Natural killer cell (primary cell): ENCODE measurements around the gene FANK1. TPM values are rescaled to one million over a fixed set of nuclear protein-coding genes. Genes with fewer than 3 reads are reported as not detected.

Experiments
- ATAC-seq, 3 donors: fragments of 150-1000 bp in 2 of 3; fragments of 200-7000 bp in 1 of 3; cut with Tn5 transposase; 1 replicate in 1 of 3; 2 replicates in 2 of 3; pipeline ENCODE4 v1.10.0; 2021; ENCODE audit warnings: mild to moderate bottlenecking in 2 of 3, moderate library complexity in 2 of 3
- DNase-seq, 2 donors: peaks; one replicate each; pipeline versions ENCODE4 v3.0.0 to v3.0.0-alpha.2; 2013 to 2021; ENCODE audit warnings: mixed read lengths in 1 of 2
- H3K27ac ChIP-seq: one replicate; pipeline ENCODE4 v1.5.1; 2013; ENCODE audit warnings: mild to moderate bottlenecking, low read length
- H3K27me3 ChIP-seq: one replicate; pipeline ENCODE4 v1.6.1; 2013; ENCODE audit warnings: low read length; ENCODE audit not compliant: control insufficient read depth, insufficient read depth
- H3K36me3 ChIP-seq: one replicate; pipeline ENCODE4 v1.6.1; 2013; ENCODE audit warnings: low read length; ENCODE audit not compliant: control insufficient read depth, insufficient read depth
- H3K4me1 ChIP-seq: one replicate; pipeline ENCODE4 v1.6.1; 2013; ENCODE audit warnings: low read length; ENCODE audit not compliant: control insufficient read depth, insufficient read depth
- H3K4me3 ChIP-seq: one replicate; pipeline ENCODE4 v1.5.1; 2013; ENCODE audit warnings: low read length
- H3K9me3 ChIP-seq: one replicate; pipeline ENCODE4 v1.6.1; 2013; ENCODE audit warnings: low read length; ENCODE audit not compliant: control insufficient read depth, insufficient read depth
- H3K27ac Mint-ChIP-seq, 2 donors: one replicate each; pipeline ENCODE4 v1.8.0; 2022; ENCODE audit warnings: mild to moderate bottlenecking in 2 of 2, mixed read lengths in 2 of 2, moderate library complexity in 1 of 2
- H3K27me3 Mint-ChIP-seq, 2 donors: one replicate each; pipeline ENCODE4 v1.8.0; 2022; ENCODE audit warnings: low read depth in 2 of 2, mixed read lengths in 2 of 2
- H3K36me3 Mint-ChIP-seq: one replicate; pipeline ENCODE4 v1.8.0; 2022; ENCODE audit warnings: mixed read lengths
- H3K4me1 Mint-ChIP-seq, 2 donors: one replicate each; pipeline ENCODE4 v1.8.0; 2022; ENCODE audit warnings: mixed read lengths in 2 of 2
- H3K4me3 Mint-ChIP-seq: one replicate; pipeline ENCODE4 v1.8.0; 2022; ENCODE audit warnings: mild to moderate bottlenecking, moderate library complexity, mixed read lengths
- H3K9me3 Mint-ChIP-seq, 2 donors: one replicate each; pipeline ENCODE4 v1.8.0; 2022; ENCODE audit warnings: mixed read lengths in 2 of 2
- WGBS: methylation state at CpG from one replicate; pipeline ENCODE4 v1.1.7; 2013; ENCODE audit warnings: missing lambda C conversion rate; ENCODE audit not compliant: insufficient coverage; 5-methylcytosine and 5-hydroxymethylcytosine counted together
- intact Hi-C: fragments of 100-400 bp; cut with micrococcal nuclease; formaldehyde crosslinking; loops from one replicate; pipeline ENCODE4 v1.14.2; 2022
- total RNA-seq, 4 donors: library from RNA; stranded (reverse); fragments of 120-200 nt in 1 of 4; gene quantifications; one replicate each; pipeline versions ENCODE4 v1.2.3 to v1.2.4, GENCODE V29; 2013 to 2022
- TF ChIP-seq, protein P1 (sequence below): fragments of 200-600 bp; IDR thresholded peaks from one replicate; pipeline ENCODE4 v1.8.0; 2022; ENCODE audit warnings: antibody characterized with exemption

Gene FANK1
- total RNA-seq, 3 donors from 2014 or later (not counting 1 experiment from before 2014, with no cell fraction given) = not detected

DNA sequence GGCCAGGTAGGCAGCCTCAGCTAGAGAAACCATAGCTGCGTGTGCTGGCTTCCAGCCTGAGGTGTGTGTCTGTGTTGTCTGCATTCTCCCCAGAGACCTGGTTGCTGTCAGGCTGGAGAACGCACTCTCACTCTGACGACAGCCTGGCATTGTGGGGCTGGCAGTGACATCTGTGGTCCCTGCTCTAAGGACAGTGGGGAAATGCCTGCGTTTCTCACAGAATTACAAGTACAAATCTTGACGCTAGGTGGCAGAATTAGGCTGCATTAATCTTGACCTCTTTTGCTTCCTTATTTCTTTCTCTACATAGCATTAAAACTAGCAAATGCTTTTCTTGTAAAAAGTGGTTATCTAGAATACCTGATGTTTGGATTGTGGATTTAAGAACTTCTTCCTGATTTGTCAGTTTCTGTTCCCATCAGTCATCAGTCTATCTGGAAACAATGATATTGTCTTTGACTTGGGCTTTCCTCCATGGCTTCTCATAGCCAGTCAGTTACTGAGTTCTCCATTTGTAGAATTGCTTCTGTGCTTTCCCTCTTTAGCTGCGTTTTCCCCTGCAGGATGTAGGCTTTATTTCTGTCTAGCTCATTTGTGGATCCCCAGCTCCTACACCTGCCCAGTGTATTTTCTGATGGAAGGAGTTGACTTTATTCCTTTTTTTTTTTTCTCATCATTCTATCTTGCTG is 86.0 kb downstream of the FANK1 start:
- intact Hi-C loops = loop anchor here (1.0 to 10.0 kb wide), 6 partner anchors 32 to 1870 kb away; partner anchors contain the start of gene ADAM12
- Histone ChIP-seq H3K9me3 (no peaks in the 10 kb centered on the region), H3K27ac (no peak overlapping the region), H3K4me3 (no peak overlapping the region), H3K27me3 (no peaks in the 10 kb centered on the region), H3K4me1 (peaks cover 5% of the 10 kb centered on the region), H3K36me3 (no peaks in the 10 kb centered on the region)
- TF ChIP-seq, protein P1, sequence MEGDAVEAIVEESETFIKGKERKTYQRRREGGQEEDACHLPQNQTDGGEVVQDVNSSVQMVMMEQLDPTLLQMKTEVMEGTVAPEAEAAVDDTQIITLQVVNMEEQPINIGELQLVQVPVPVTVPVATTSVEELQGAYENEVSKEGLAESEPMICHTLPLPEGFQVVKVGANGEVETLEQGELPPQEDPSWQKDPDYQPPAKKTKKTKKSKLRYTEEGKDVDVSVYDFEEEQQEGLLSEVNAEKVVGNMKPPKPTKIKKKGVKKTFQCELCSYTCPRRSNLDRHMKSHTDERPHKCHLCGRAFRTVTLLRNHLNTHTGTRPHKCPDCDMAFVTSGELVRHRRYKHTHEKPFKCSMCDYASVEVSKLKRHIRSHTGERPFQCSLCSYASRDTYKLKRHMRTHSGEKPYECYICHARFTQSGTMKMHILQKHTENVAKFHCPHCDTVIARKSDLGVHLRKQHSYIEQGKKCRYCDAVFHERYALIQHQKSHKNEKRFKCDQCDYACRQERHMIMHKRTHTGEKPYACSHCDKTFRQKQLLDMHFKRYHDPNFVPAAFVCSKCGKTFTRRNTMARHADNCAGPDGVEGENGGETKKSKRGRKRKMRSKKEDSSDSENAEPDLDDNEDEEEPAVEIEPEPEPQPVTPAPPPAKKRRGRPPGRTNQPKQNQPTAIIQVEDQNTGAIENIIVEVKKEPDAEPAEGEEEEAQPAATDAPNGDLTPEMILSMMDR = peak; percentile 90
- peaks cover 3 to 14% of the 10 kb centered on the region in 2 donors for H3K27me3 Mint-ChIP-seq
- peak in 1 of 2 donors; percentile 71 for DNase-seq
- no peak overlapping the region for H3K4me3 Mint-ChIP-seq
- ATAC-seq = peak; percentile 66 to 89 (median 87)
- no peaks in the 10 kb centered on the region for H3K9me3 Mint-ChIP-seq
- peaks cover 33 to 43% of the 10 kb centered on the region in 2 donors for H3K4me1 Mint-ChIP-seq
- WGBS = 16% methylated on average over 6 of the region's 6 CpGs
- H3K27ac Mint-ChIP-seq = peak overlapping the region; percentile 21 to 75
- no peaks in the 10 kb centered on the region for H3K36me3 Mint-ChIP-seq

DNA sequence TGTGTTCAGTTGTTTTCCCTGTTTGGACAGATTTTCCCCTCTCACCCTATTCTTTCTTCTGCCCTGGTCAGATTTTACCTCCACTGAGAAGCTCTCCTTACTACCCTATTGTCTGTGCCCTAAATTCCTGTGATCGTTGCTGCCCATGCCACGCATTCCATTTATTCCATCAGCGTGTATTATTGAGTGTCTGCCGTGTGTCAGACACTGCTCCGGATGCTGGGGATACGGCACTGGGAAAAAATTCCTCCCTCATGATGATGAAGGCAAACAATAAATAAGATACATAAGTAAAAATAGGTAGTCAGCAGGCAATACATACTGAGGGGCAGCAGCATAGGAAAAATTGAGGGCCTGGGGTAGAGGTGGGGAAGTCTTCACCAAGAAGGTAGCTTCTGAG is 86.8 kb downstream of the FANK1 start:
- Mint-ChIP-seq H3K4me3 (no peak overlapping the region), H3K27ac (peak overlapping the region; percentile 21 to 75), H3K9me3 (no peaks in the 10 kb centered on the region), H3K36me3 (no peaks in the 10 kb centered on the region), H3K4me1 (peaks cover 33 to 43% of the 10 kb centered on the region in 2 donors), H3K27me3 (peaks cover 3 to 10% of the 10 kb centered on the region in 2 donors)
- Histone ChIP-seq H3K27me3 (no peaks in the 10 kb centered on the region), H3K36me3 (no peaks in the 10 kb centered on the region), H3K4me1 (peaks cover 5% of the 10 kb centered on the region), H3K4me3 (no peak overlapping the region), H3K9me3 (no peaks in the 10 kb centered on the region), H3K27ac (no peak overlapping the region)
- DNase-seq = no peak
- TF ChIP-seq, protein P1 = no peak
- intact Hi-C loops = loop anchor here (2.0 to 10.0 kb wide), 4 partner anchors 60 to 1869 kb away; partner anchors contain the start of gene ADAM12
- 97% methylated on average over 4 of the region's 6 CpGs for WGBS
- ATAC-seq = no peak

DNA sequence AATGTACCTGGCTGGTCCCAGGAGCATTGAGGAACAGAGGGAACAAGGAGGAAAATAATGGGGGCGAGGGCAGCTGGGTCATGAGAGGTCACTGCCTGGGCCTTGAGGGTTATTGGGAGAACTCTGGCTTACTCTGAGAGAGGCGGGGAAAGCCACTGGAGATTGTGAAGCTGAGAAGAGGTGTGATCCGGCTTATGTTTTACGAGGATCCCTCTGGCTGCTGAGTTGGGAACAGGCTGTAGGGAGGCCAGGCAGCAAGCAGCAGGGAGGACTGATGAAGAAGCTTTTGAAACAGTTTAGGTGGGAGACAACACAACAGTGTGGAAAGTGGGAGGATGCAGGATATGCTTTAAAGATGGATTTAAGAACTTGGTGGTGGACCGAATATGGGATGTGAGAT is 87.3 kb downstream of the FANK1 start:
- no peak overlapping the region for H3K27ac ChIP-seq
- Mint-ChIP-seq H3K27ac (peak overlapping the region in 1 of 2 donors; percentile 75), H3K27me3 (peaks cover 3 to 10% of the 10 kb centered on the region in 2 donors), H3K9me3 (no peaks in the 10 kb centered on the region), H3K4me3 (no peak overlapping the region), H3K4me1 (peaks cover 33 to 43% of the 10 kb centered on the region in 2 donors), H3K36me3 (no peaks in the 10 kb centered on the region)
- ATAC-seq = no peak
- H3K4me3 ChIP-seq = no peak overlapping the region
- no peaks in the 10 kb centered on the region for H3K27me3 ChIP-seq
- DNase-seq = no peak
- no peaks in the 10 kb centered on the region for H3K9me3 ChIP-seq
- 94% methylated on average over 5 of the region's 5 CpGs for WGBS
- intact Hi-C loops = loop anchor here (2.0 to 10.0 kb wide), 4 partner anchors 59 to 1869 kb away; partner anchors contain the start of gene ADAM12
- TF ChIP-seq, protein P1 = no peak
- peaks cover 5% of the 10 kb centered on the region for H3K4me1 ChIP-seq
- no peaks in the 10 kb centered on the region for H3K36me3 ChIP-seq
